Neural cell (in vitro differentiated cells): ENCODE measurements around the gene COP1.

Experiments used
- EP300 ChIP-seq: fragments of 450-650 bp; conservative IDR thresholded peaks from 2 replicates; pipeline ENCODE4 v1.6.1; 2014; ENCODE audit warnings: antibody characterized with exemption, mild to moderate bottlenecking, moderate library complexity; ENCODE audit not compliant: poor library complexity, severe bottlenecking
- EZH2 ChIP-seq: fragments of 200-600, 300-800 bp; shearing (Covaris generic), sonication (generic); IDR thresholded peaks from 2 replicates; pipeline ENCODE4 v1.6.1; 2014; ENCODE audit warnings: antibody characterized with exemption, low read length, borderline replicate concordance, mild to moderate bottlenecking; ENCODE audit not compliant: insufficient read depth, poor library complexity, severe bottlenecking
- MXI1 ChIP-seq: fragments of 450-650 bp; conservative IDR thresholded peaks from 2 replicates; pipeline ENCODE4 v1.6.1; 2014; ENCODE audit warnings: antibody characterized with exemption, mild to moderate bottlenecking; ENCODE audit not compliant: poor library complexity, severe bottlenecking
- POLR2AphosphoS5 ChIP-seq: IDR thresholded peaks from 2 replicates; pipeline ENCODE4 v1.6.1; 2012
- RAD21 ChIP-seq: fragments of 450-650 bp; conservative IDR thresholded peaks from 2 replicates; pipeline ENCODE4 v1.6.1; 2014; ENCODE audit warnings: antibody characterized with exemption, mild to moderate bottlenecking, moderate library complexity
- SMC3 ChIP-seq: fragments of 450-650 bp; conservative IDR thresholded peaks from 2 replicates; pipeline ENCODE4 v1.6.1; 2014; ENCODE audit warnings: antibody characterized with exemption, mild to moderate bottlenecking, moderate library complexity; ENCODE audit not compliant: poor library complexity
- TAF1 ChIP-seq: IDR thresholded peaks from 2 replicates; pipeline ENCODE4 v1.6.1; 2012; ENCODE audit warnings: low read depth
- TF ChIP-seq, protein P1 (sequence below): fragments of 450-650 bp; IDR thresholded peaks from 2 replicates; pipeline ENCODE4 v1.5.1; 2014; ENCODE audit warnings: antibody characterized with exemption, mild to moderate bottlenecking, moderate library complexity; ENCODE audit not compliant: poor library complexity, severe bottlenecking
- TF ChIP-seq, protein P2 (sequence below): IDR thresholded peaks from 2 replicates; pipeline ENCODE4 v1.6.1; 2012; ENCODE audit warnings: borderline replicate concordance

DNA sequence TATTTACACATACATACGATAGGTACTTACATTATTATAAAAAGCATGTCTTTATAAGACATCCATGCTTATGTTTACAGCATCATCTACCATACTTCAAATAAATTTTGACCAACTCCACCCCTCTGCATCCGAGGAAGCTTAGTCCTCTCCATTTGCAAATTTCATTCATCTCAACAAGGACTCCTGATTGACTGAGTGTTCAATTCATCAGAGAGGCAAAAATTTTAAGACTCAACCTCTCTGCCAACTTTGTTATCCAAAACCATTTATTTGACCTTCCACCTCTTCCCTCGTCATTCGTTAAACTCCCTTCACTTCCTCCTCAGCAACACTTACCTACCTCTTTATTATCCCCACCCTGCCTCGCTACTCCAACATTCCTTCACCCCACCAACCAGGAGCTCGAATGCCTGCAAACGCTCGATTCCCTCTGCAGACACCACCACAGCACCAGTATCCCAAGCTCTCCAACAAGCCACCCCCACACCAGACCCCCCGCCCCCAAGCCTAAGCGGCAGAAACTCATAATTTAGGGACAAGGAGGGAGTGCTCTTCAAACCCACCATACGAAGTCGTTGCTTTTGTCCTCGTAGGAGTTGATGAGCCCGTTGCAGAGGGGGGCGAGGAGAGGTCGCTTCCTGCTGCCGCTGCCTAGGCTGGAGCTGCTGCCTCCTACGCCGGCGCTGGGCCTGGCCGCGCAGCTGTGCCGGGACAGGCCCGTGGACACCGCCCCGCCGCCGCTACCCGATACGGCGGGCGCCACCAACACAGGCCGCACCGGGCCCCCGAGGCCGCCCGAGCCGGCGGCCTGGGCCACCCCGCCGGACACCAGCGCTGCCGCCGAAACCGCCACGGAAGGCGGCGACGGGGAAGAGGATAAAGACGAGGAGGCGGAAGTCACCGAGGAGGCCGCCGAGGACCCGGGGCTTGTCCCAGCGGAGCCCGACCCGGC is 803 bp downstream of the COP1 start:
- TF ChIP-seq, protein P1, sequence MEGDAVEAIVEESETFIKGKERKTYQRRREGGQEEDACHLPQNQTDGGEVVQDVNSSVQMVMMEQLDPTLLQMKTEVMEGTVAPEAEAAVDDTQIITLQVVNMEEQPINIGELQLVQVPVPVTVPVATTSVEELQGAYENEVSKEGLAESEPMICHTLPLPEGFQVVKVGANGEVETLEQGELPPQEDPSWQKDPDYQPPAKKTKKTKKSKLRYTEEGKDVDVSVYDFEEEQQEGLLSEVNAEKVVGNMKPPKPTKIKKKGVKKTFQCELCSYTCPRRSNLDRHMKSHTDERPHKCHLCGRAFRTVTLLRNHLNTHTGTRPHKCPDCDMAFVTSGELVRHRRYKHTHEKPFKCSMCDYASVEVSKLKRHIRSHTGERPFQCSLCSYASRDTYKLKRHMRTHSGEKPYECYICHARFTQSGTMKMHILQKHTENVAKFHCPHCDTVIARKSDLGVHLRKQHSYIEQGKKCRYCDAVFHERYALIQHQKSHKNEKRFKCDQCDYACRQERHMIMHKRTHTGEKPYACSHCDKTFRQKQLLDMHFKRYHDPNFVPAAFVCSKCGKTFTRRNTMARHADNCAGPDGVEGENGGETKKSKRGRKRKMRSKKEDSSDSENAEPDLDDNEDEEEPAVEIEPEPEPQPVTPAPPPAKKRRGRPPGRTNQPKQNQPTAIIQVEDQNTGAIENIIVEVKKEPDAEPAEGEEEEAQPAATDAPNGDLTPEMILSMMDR = no peak
- TF ChIP-seq POLR2AphosphoS5 (peak; percentile 27), EP300 (no peak), MXI1 (no peak), RAD21 (no peak), TAF1 (no peak), SMC3 (no peak), EZH2 (no peak)
- TF ChIP-seq, protein P2, sequence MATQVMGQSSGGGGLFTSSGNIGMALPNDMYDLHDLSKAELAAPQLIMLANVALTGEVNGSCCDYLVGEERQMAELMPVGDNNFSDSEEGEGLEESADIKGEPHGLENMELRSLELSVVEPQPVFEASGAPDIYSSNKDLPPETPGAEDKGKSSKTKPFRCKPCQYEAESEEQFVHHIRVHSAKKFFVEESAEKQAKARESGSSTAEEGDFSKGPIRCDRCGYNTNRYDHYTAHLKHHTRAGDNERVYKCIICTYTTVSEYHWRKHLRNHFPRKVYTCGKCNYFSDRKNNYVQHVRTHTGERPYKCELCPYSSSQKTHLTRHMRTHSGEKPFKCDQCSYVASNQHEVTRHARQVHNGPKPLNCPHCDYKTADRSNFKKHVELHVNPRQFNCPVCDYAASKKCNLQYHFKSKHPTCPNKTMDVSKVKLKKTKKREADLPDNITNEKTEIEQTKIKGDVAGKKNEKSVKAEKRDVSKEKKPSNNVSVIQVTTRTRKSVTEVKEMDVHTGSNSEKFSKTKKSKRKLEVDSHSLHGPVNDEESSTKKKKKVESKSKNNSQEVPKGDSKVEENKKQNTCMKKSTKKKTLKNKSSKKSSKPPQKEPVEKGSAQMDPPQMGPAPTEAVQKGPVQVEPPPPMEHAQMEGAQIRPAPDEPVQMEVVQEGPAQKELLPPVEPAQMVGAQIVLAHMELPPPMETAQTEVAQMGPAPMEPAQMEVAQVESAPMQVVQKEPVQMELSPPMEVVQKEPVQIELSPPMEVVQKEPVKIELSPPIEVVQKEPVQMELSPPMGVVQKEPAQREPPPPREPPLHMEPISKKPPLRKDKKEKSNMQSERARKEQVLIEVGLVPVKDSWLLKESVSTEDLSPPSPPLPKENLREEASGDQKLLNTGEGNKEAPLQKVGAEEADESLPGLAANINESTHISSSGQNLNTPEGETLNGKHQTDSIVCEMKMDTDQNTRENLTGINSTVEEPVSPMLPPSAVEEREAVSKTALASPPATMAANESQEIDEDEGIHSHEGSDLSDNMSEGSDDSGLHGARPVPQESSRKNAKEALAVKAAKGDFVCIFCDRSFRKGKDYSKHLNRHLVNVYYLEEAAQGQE = no peak
